Left ventricle myocardium inferior (tissue), 1 donor: ENCODE results near the gene MRO. TPM values are rescaled to one million over a fixed set of nuclear protein-coding genes. Genes with fewer than 3 reads are reported as not detected.

Experiments used
- DNase-seq: peaks from one replicate; pipeline ENCODE4 v3.0.0-alpha.2; 2020
- H3K27ac ChIP-seq: fragments of 200-600 bp; replicated peaks from 2 replicates; pipeline ENCODE4 v1.8.0; 2021
- H3K27me3 ChIP-seq: fragments of 200-600 bp; 2 replicates; pipeline ENCODE4 v1.8.0; 2021; ENCODE audit warnings: low read depth
- H3K36me3 ChIP-seq: fragments of 200-600 bp; 2 replicates; pipeline ENCODE4 v1.8.0; 2021
- H3K4me1 ChIP-seq: fragments of 200-600 bp; 2 replicates; pipeline ENCODE4 v1.8.0; 2021
- H3K4me3 ChIP-seq: fragments of 200-600 bp; 2 replicates; pipeline ENCODE4 v1.8.0; 2021; ENCODE audit warnings: mild to moderate bottlenecking, moderate library complexity
- H3K9me3 ChIP-seq: fragments of 200-600 bp; replicated peaks from 2 replicates; pipeline ENCODE4 v1.8.0; 2021
- CTCF ChIP-seq: fragments of 200-600 bp; IDR thresholded peaks from 2 replicates; pipeline ENCODE4 v1.8.0; 2021; ENCODE audit warnings: antibody characterized with exemption, mild to moderate bottlenecking, borderline replicate concordance
- intact Hi-C: fragments of 100-400 bp; cut with micrococcal nuclease; formaldehyde crosslinking; loops from one replicate; pipeline ENCODE4 v1.11.0; 2022
- total RNA-seq: library from RNA; stranded (reverse); fragmentation: NEBNext Ultra II Directional; extraction: Animal tissue kit (Norgen Biotek cat#: 25700); gene quantifications from one replicate; pipeline ENCODE4 v1.2.1, GENCODE V29; 2021
- donor health status: DM: no; HTN: yes; CAD: no; lungs with severe emphysema.

The MRO gene
- total RNA-seq, 1 donor from 2014 or later = 3.8 TPM

GRCh38 chr18:50803592-50803991 is 16.2 kb downstream of the MRO start:
- Histone ChIP-seq H3K27me3 (no peaks in the 10 kb centered on the region), H3K4me1 (no peaks in the 10 kb centered on the region), H3K27ac (no peak overlapping the region), H3K9me3 (no peaks in the 10 kb centered on the region), H3K4me3 (no peak overlapping the region), H3K36me3 (no peaks in the 10 kb centered on the region)
- DNase-seq = no peak
- TF ChIP-seq CTCF = no peak
- intact Hi-C loops = no loop called here

DNA sequence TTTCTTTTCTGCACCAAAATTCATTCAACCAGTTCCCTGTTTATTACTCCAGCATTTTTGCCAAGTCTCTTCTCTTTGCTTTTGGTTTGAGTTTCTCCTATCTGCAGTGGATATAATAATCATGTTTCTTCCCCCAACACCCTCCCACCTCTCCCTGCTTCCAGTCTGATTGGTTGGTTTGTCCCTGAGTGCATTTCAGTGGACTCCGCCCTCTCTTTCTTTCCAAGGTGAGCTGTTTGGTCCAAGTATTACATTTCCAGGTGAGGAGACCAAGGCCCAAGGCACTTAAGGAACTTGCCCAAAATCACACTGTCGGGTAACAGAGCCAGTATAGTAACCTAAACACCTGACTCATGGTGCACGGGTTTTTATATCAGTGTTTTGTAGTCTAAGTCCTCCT is 17.7 kb downstream of the MRO start:
- Histone ChIP-seq H3K9me3 (no peaks in the 10 kb centered on the region), H3K36me3 (no peaks in the 10 kb centered on the region), H3K27ac (no peak overlapping the region), H3K27me3 (no peaks in the 10 kb centered on the region), H3K4me3 (no peak overlapping the region), H3K4me1 (no peaks in the 10 kb centered on the region)
- DNase-seq = no peak
- intact Hi-C loops = no loop called here
- no peak for TF ChIP-seq CTCF

- H3K4me3 ChIP-seq = no peak overlapping the region
- H3K9me3 ChIP-seq = no peaks in the 10 kb centered on the region
- intact Hi-C loops = no loop called here
- no peak for TF ChIP-seq CTCF
- H3K36me3 ChIP-seq = no peaks in the 10 kb centered on the region
- peaks cover 16% of the 10 kb centered on the region for H3K27me3 ChIP-seq
- no peaks in the 10 kb centered on the region for H3K4me1 ChIP-seq
- H3K27ac ChIP-seq = no peak overlapping the region
- DNase-seq = no peak
These were observed 22.7 kb downstream of the MRO start for GRCh38 chr18:50797142-50797541.

GRCh38 chr18:50796495-50796894 is 23.3 kb downstream of the MRO start:
- DNase-seq = no peak
- no peak for TF ChIP-seq CTCF
- H3K4me3 ChIP-seq = no peak overlapping the region
- no peaks in the 10 kb centered on the region for H3K9me3 ChIP-seq
- no peaks in the 10 kb centered on the region for H3K36me3 ChIP-seq
- peaks cover 22% of the 10 kb centered on the region for H3K27me3 ChIP-seq
- H3K4me1 ChIP-seq = no peaks in the 10 kb centered on the region
- no peak overlapping the region for H3K27ac ChIP-seq
- intact Hi-C loops = no loop called here

DNA sequence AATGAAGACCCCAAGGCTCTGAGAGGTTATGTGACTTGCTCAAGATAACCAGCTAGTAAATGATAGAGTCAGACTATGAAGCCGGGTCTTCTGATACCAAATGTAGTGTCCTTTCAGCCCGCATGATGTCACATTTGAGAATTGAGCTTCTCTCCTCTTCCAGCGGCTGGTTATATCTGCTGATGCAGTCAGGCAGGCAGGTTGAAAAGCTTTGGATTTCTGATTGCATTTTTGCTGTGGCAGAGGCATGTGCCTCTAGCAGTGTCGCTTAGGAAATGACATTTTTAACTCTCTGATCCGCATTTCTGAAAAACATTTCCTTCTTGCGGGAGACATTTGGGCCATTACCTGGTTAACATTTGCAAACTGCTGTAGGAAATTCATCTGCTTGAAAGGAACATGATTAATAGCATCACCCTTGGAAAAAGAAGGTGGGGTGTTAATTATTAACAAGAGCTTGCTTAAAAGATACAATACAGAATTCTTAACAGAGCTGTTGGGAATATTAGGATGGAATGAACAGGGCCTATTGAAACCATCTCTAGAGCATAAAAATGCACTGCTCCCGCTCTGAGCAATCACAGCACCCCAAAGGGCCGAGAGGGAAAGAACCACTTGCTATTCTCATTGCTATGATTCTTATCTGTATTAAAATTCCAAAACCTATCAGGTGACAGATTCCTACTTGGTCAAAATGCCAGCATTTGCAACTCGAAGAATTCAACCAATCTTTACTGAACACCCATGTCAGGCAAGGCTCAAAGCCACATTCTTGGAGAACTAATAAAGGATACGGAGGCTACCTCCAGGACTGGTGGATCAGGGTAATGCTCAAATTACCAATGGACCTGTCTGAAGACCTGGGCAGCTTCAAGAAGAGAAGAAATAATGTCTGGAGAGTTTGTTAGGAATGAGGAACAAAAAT is 25.9 kb downstream of the MRO start:
- peaks cover 26% of the 10 kb centered on the region for H3K27me3 ChIP-seq
- no peaks in the 10 kb centered on the region for H3K36me3 ChIP-seq
- no peaks in the 10 kb centered on the region for H3K4me1 ChIP-seq
- no peak for TF ChIP-seq CTCF
- no peaks in the 10 kb centered on the region for H3K9me3 ChIP-seq
- intact Hi-C loops = no loop called here
- no peak for DNase-seq
- H3K4me3 ChIP-seq = no peak overlapping the region
- H3K27ac ChIP-seq = no peak overlapping the region
